Osteoblast (primary cell): ENCODE measurements around the gene CFAP43. TPM values are rescaled to one million over a fixed set of nuclear protein-coding genes. Genes with fewer than 3 reads are reported as not detected.
"Not testable (repeated sequence)": the region's sequence is repeated elsewhere in the genome, so short reads cannot be mapped to it uniquely, and the experiment has no call there.

Source experiments
- DNase-seq: peaks from one replicate; pipeline ENCODE4 v3.0.0; 2011; ENCODE audit warnings: low spot score, mixed read lengths; ENCODE audit not compliant: insufficient read length; ENCODE audit errors: missing footprints
- H2AFZ ChIP-seq: 2 replicates; pipeline ENCODE4 v1.6.0; 2011; ENCODE audit warnings: mild to moderate bottlenecking, low read length
- H3K27ac ChIP-seq: 2 replicates; pipeline ENCODE4 v1.5.1; 2011; ENCODE audit warnings: mild to moderate bottlenecking, low read depth, low read length, moderate library complexity
- H3K27me3 ChIP-seq: 2 replicates; pipeline ENCODE4 v1.6.0; 2012; ENCODE audit warnings: mild to moderate bottlenecking, control low read depth, inconsistent platforms, low read length, moderate library complexity; ENCODE audit not compliant: insufficient read depth
- H3K36me3 ChIP-seq: 2 replicates; pipeline ENCODE4 v1.5.1; 2011; ENCODE audit warnings: mild to moderate bottlenecking, low read length, control low read depth, moderate library complexity; ENCODE audit not compliant: insufficient read depth
- H3K4me1 ChIP-seq: 2 replicates; pipeline ENCODE4 v1.5.1; 2011; ENCODE audit warnings: mild to moderate bottlenecking, low read length, control low read depth, moderate library complexity; ENCODE audit not compliant: insufficient read depth
- H3K4me2 ChIP-seq: 2 replicates; pipeline ENCODE4 v1.6.0; 2011; ENCODE audit warnings: mild to moderate bottlenecking, low read length; ENCODE audit not compliant: insufficient read depth
- H3K4me3 ChIP-seq: fragments of 200-600 bp; sonication (generic); 3 replicates; pipeline ENCODE4 v1.5.1; 2012; ENCODE audit warnings: mild to moderate bottlenecking, low read length, inconsistent platforms; ENCODE audit not compliant: insufficient read depth
- H3K79me2 ChIP-seq: 2 replicates; pipeline ENCODE4 v1.6.0; 2012; ENCODE audit warnings: mild to moderate bottlenecking, low read length, control low read depth, inconsistent platforms; ENCODE audit not compliant: insufficient read depth
- H3K9me3 ChIP-seq: 2 replicates; pipeline ENCODE4 v1.5.1; 2011; ENCODE audit warnings: low read depth, low read length, control low read depth
- H4K20me1 ChIP-seq: 2 replicates; pipeline ENCODE4 v1.6.0; 2012; ENCODE audit warnings: mild to moderate bottlenecking, low read length, control low read depth; ENCODE audit not compliant: insufficient read depth
- total RNA-seq: library from RNA; depleted of rRNA; stranded (reverse); fragments of >200 nt; gene quantifications from 2 replicates; pipeline ENCODE4 v1.2.3, GENCODE V29; 2012
- TF ChIP-seq, protein P1 (sequence below): IDR thresholded peaks from 2 replicates; pipeline ENCODE4 v1.5.1; 2011; ENCODE audit warnings: mild to moderate bottlenecking, low read depth, low read length, moderate library complexity; ENCODE audit errors: extremely low read depth

CFAP43 gene
- total RNA-seq, 1 donor: 0.36 TPM

DNA sequence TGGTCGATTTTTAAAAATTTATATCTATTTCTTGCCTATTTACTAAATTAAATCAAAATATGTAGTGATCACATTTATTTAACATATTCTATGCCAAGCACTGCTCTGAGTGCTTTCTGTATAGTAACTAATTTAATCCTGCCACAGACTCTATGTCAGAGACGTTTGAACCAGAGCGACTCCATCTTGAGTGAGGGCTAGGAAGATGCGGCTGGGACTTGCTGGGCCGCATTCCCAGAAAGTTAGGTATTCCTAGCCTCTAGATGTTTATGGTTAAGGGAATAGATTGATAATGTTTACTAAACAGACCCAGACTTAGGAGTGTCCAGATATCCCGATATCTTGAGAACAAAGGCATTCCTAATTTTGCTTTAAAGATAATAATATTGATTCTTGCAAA is 19.3 kb upstream of the CFAP43 start:
- H3K9me3 ChIP-seq: no peaks in the 10 kb centered on the region
- H3K79me2 ChIP-seq: peaks cover 22% of the 10 kb centered on the region
- peaks cover 5% of the 10 kb centered on the region for H3K36me3 ChIP-seq
- no peak for DNase-seq
- no peak overlapping the region for H3K27ac ChIP-seq
- TF ChIP-seq, protein P1, sequence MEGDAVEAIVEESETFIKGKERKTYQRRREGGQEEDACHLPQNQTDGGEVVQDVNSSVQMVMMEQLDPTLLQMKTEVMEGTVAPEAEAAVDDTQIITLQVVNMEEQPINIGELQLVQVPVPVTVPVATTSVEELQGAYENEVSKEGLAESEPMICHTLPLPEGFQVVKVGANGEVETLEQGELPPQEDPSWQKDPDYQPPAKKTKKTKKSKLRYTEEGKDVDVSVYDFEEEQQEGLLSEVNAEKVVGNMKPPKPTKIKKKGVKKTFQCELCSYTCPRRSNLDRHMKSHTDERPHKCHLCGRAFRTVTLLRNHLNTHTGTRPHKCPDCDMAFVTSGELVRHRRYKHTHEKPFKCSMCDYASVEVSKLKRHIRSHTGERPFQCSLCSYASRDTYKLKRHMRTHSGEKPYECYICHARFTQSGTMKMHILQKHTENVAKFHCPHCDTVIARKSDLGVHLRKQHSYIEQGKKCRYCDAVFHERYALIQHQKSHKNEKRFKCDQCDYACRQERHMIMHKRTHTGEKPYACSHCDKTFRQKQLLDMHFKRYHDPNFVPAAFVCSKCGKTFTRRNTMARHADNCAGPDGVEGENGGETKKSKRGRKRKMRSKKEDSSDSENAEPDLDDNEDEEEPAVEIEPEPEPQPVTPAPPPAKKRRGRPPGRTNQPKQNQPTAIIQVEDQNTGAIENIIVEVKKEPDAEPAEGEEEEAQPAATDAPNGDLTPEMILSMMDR: no peak
- no peak overlapping the region for H3K4me3 ChIP-seq
- peaks cover 5% of the 10 kb centered on the region for H4K20me1 ChIP-seq
- H3K4me1 ChIP-seq: peaks cover 15% of the 10 kb centered on the region
- no peak overlapping the region for H2AFZ ChIP-seq
- no peak overlapping the region for H3K4me2 ChIP-seq
- H3K27me3 ChIP-seq: no peaks in the 10 kb centered on the region

DNA sequence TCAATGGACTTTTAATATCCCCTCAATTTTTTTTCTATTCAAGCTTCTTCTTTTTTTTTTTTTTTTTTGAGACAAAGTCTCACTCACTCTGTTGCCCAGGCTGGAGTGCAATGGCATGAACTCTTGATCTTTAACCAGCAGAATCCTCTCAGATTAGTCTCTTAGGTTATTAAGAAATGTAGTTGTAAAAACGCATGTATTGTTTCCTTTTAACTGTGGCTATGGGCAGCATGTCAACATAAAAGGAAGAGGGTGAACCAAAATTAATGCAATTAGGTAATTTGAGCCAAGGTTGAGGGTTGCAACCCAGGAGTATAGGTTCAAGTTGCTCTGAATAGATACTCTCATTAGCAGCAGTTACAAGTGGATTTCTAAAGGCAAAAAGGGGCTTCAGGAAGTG is 18.2 kb upstream of the CFAP43 start:
- H3K4me3 ChIP-seq: no peak overlapping the region
- H4K20me1 ChIP-seq: no peaks in the 10 kb centered on the region
- no peaks in the 10 kb centered on the region for H3K27me3 ChIP-seq
- peaks cover 7% of the 10 kb centered on the region for H3K4me1 ChIP-seq
- H3K79me2 ChIP-seq: peaks cover 12% of the 10 kb centered on the region
- H3K9me3 ChIP-seq: no peaks in the 10 kb centered on the region
- TF ChIP-seq, protein P1: no peak
- DNase-seq: no peak
- no peak overlapping the region for H2AFZ ChIP-seq
- no peak overlapping the region for H3K4me2 ChIP-seq
- H3K36me3 ChIP-seq: no peaks in the 10 kb centered on the region
- H3K27ac ChIP-seq: no peak overlapping the region

- not testable (repeated sequence) for H3K27ac ChIP-seq, H3K36me3 ChIP-seq, H3K4me1 ChIP-seq, DNase-seq, H3K4me2 ChIP-seq, H3K4me3 ChIP-seq, H3K9me3 ChIP-seq, H3K27me3 ChIP-seq, H4K20me1 ChIP-seq, H3K79me2 ChIP-seq
- peak overlapping the region; percentile 43 for H2AFZ ChIP-seq
Measured at GRCh38 chr10:104248931-104249330, 16.8 kb upstream of the CFAP43 start.

GRCh38 chr10:104247513-104248146 is 15.5 kb upstream of the CFAP43 start:
- DNase-seq: no peak
- no peak overlapping the region for H3K4me3 ChIP-seq
- no peak overlapping the region for H2AFZ ChIP-seq

More at GRCh38 chr10:104247513-104248146, 15.5 kb upstream of the CFAP43 start:
- Histone ChIP-seq H3K36me3 (no peaks in the 10 kb centered on the region), H4K20me1 (no peaks in the 10 kb centered on the region), H3K9me3 (no peaks in the 10 kb centered on the region), H3K27ac (peak overlapping the region; percentile 4), H3K4me1 (no peaks in the 10 kb centered on the region), H3K79me2 (no peaks in the 10 kb centered on the region), H3K27me3 (no peaks in the 10 kb centered on the region), H3K4me2 (no peak overlapping the region)
- TF ChIP-seq, protein P1: no peak
